Colon (tissue), 2 donors: ENCODE results near the gene ADI1.
"Not testable (repeated sequence)": the region's sequence is repeated elsewhere in the genome, so short reads cannot be mapped to it uniquely, and the experiment has no call there.

Source experiments
- FAIRE-seq: peaks from 2 replicates; lab custom pipeline; 2012; peaks lifted over from hg19 to GRCh38; lab: Jason Lieb, UNC
- donor health status: control.
- donor health status: control.

The ADI1 gene

GRCh38 chr2:3493615-3494007 is 25.7 kb downstream of the ADI1 start:
- FAIRE-seq, result no peak

GRCh38 chr2:3492951-3493614 is 26.2 kb downstream of the ADI1 start:
- FAIRE-seq, result no peak

GRCh38 chr2:3492475-3492787 is 26.9 kb downstream of the ADI1 start:
- not testable (repeated sequence) for FAIRE-seq

GRCh38 chr2:3491716-3492474 is 27.4 kb downstream of the ADI1 start:
- FAIRE-seq, result no peak

DNA sequence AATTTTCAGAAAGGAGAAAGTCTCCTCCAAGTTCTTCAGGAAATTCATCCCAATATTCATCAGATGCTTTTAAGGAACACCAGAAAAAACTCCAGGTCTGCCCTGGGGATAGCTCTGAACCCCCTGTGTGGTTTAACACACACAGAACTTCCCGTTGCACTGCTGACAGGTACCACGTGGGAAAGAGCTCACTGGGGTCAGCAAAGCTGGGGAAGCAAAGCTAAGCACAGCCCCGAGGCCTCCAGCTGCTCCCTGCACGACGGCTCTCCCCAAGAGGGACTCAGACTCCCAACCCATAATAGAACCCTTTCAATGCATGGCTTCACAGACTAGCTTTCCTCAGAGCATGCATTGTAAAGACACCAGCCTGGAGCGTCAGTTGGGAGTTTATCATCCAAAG is 28.0 kb downstream of the ADI1 start:
- no peak for FAIRE-seq

DNA sequence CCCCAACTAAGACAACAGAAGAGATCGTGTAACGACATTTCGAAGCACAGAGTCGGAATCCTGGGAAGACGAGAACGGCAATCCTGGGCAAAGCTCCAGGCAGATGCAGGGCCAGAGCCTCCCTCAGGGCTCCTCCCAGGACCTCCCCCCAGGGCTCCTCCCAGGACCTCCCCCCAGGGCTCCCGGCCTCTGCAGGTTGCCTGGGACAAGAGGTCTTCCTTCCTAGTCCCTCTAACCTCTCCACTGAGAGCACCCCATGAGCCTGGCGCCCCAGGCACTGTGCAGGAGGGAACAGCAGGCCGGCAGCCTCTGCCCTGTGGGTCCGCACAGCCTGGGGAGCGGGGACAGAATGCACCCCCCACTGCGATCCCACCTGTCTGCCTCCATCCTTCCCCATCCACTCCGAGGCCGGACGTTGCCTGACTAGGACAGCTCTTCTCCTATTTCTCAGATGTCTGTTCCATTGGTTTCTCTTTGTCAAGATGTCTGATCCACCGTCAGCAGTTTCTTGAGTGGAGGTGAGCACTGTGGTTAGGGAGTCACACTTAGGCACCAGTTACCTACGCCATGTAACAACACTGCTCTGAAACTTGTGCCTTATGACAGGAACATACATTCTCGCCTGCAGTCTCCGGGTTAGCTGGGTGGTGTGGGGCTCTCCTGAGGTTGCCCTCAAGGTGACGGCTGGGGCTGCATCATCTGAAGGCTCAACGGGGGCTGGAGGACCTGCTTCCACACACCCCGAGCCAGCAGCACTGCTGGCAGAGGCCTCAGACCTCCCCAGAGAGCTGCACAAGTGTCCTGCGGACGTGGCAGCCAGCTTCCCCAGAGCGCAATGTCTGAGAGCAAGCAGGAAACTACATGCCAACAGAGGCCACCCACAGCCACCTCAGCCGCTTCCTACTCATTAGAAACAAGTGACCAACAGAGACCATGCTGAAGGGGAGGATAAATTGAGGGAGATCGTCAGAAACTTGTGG is 28.9 kb downstream of the ADI1 start:
- FAIRE-seq, result no peak

DNA sequence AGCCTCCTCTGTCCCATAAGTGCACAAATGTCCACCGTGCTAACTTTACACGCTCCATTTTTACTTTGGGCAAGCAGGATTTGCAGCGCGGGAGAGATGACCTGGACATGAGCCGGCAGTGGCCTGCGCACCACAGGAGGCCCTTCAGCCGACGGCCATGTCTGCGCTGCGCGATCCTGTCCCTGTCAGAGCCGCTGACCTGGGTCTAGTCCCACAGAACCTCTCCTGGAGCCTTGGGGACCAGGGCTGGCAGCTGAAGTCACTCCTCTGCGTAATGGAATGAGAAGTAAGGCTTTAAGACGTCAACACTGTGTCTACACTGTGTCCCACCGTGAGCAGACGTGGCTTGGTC is 29.6 kb downstream of the ADI1 start:
- FAIRE-seq, result no peak

DNA sequence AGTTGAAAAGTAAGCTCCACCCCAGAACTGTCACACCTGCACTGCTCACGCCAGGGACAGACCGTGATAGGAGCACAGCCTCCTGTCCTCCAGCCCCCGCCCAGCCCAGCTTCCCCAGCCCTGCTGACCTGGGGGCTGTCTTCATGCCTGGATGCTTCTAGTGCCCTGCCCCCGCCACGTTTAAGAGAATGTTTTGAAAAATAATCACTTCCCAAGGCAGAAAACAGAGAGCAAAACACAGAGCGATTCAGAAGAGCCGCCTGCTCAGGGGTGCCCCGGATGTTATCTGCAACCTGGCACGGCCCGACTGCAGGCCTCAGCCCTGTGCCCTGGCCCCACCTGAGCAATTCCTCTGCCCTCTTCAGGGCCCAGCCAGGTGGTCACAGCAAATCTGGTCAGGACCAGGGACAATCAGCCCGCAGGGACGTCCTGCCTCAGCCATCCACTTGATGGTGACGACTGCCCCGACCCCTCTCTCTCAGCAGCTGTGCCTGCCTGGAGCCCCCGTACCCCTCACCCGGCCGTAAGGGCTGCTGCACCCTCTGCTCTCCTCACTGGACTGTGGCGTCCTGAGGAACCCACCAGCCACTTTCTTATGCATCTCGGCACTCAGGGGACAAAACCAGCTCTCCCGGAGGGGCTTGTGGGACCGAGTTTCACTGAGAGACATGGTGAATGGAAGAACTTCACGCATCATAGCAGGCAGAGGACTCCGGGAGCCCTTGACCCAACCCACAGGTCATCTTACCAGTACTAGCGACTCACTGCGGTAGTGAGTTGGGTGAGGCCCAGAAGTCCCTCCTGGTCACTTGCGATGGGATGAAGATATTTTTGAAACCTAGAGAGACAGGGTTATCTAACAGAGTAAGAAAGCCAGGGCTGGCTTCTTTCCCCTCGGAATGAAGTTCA is 30.2 kb downstream of the ADI1 start:
- FAIRE-seq, result no peak

- FAIRE-seq, result no peak
Measured at GRCh38 chr2:3488061-3488531, 31.2 kb downstream of the ADI1 start.

GRCh38 chr2:3487432-3487831 is 31.9 kb downstream of the ADI1 start:
- FAIRE-seq, result no peak

DNA sequence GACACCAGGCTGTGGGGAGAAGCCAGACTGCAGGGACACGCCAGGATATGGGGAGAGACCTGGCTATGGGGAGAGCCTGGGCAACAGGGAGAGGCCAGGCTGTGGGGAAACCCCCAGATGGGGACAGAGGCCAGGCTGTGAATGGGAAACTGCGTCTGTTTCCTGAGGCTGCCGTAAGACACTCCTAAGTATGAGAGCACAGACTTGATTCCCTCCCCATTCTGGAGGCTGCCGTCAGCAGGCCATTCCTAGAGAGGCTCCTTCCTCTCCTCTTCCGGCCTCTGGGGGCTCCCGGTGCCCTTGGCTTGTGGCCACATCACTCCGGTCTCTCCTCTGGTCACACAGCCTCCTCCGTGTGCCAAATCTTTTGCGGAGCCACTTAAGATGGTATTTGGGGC is 32.3 kb downstream of the ADI1 start:
- no peak for FAIRE-seq

GRCh38 chr2:3486047-3487027 is 33.0 kb downstream of the ADI1 start:
- FAIRE-seq, result no peak

GRCh38 chr2:3485166-3485565 is 34.2 kb downstream of the ADI1 start:
- FAIRE-seq, result no peak

GRCh38 chr2:3483986-3484960 is 35.1 kb downstream of the ADI1 start:
- no peak for FAIRE-seq

- FAIRE-seq, result no peak
Measured at GRCh38 chr2:3483227-3483985, 35.9 kb downstream of the ADI1 start.

DNA sequence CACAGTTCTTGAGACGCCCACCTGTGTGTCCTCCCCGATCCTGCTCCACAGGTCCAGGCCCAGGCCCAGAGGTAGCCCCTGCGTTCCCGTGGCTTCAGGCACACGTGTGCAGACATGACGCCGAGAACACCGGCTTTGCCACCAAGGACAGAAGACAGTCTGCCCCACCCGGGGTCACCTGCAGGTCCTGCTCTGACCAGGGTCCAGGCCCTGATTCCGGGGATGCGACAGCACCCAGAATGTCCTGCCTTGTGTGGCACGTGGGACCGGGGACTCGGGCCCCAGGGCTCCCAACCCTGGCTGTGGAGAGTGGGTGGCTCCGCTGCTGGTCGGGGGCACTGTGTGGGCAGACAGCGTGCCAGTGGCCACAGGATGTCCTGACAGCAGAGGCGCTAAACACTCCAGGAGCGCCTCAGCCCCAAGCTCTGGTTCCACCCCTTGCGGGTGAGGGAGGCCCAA is 36.9 kb downstream of the ADI1 start:
- no peak for FAIRE-seq

GRCh38 chr2:3481736-3482362 is 37.5 kb downstream of the ADI1 start:
- no peak for FAIRE-seq

DNA sequence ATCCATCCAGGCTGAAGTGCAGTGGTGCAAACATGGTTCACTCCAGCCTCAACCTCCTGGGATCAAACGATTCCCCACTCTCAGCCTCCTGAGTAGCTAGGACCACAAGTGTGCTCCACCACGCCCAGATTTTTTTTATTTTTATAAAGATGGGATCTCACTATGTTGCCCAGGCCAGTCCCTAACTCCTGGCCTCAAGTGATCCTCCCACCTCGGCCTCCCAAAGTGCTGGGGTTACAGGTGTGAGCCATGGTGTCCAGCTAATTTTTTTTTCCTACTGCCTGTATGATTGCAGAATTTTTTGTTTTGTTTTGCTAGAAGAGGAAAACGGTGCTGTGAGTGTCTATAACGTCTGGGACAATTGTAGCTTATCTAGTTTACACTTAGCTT is 38.3 kb downstream of the ADI1 start:
- FAIRE-seq, result no peak
